Activated CD4-positive, alpha-beta memory T cell treated with anti-CD3 and anti-CD28 coated beads, Interleukin-2, amount 10 ng/mL, durations not matched to agents 7 days and 5 days (primary cell): ENCODE data around the gene MRPL28. TPM values are rescaled to one million over a fixed set of nuclear protein-coding genes. Genes with fewer than 3 reads are reported as not detected.
"Not testable (repeated sequence)": the region's sequence is repeated elsewhere in the genome, so short reads cannot be mapped to it uniquely, and the experiment has no call there.

Experiments
- CTCF ChIA-PET: fragments of 350-600 bp; sonication (Branson Sonifier 250); formaldehyde crosslinking; loops from one replicate; lab custom pipeline; 2021; ENCODE audit warnings: antibody characterized with exemption, inconsistent platforms; lab: Charles Lee
- POLR2A ChIA-PET: fragments of 350-600 bp; sonication (Branson Sonifier 250); formaldehyde crosslinking; loops from one replicate; lab custom pipeline; 2021; ENCODE audit warnings: antibody characterized with exemption; lab: Charles Lee
- DNase-seq: peaks from one replicate; pipeline ENCODE4 v3.0.0-alpha.2; 2020
- H3K27ac Mint-ChIP-seq: one replicate; pipeline ENCODE4 v1.8.0; 2021; ENCODE audit warnings: mild to moderate bottlenecking, mixed read lengths
- H3K27me3 Mint-ChIP-seq: one replicate; pipeline ENCODE4 v1.8.0; 2021; ENCODE audit warnings: mixed read lengths
- H3K36me3 Mint-ChIP-seq: one replicate; pipeline ENCODE4 v1.8.0; 2021; ENCODE audit warnings: low read depth, mixed read lengths
- H3K4me1 Mint-ChIP-seq: one replicate; pipeline ENCODE4 v1.8.0; 2021; ENCODE audit warnings: mixed read lengths
- H3K4me3 Mint-ChIP-seq: one replicate; pipeline ENCODE4 v1.8.0; 2021; ENCODE audit warnings: mild to moderate bottlenecking, mixed read lengths
- H3K9me3 Mint-ChIP-seq: one replicate; pipeline ENCODE4 v1.8.0; 2021; ENCODE audit warnings: mixed read lengths
- total RNA-seq, 2 experiments: library from RNA; stranded (reverse); gene quantifications; one replicate each; pipeline ENCODE4 v1.2.3, GENCODE V29; 2021

MRPL28 gene
- total RNA-seq, 2 experiments from 2014 or later: 71.4 to 72.6 TPM

- peaks cover 20% of the 10 kb centered on the region for H3K4me1 Mint-ChIP-seq
- H3K27me3 Mint-ChIP-seq: no peaks in the 10 kb centered on the region
- ChIA-PET CTCF (interaction anchor here (1.5 kb wide), 1 partner anchor 138 kb away, joined by 3 read pairs; no protein-coding TSS in a partner anchor), POLR2A (no interaction called here)
- no peak overlapping the region for H3K4me3 Mint-ChIP-seq
- no peaks in the 10 kb centered on the region for H3K9me3 Mint-ChIP-seq
- no peak overlapping the region for H3K27ac Mint-ChIP-seq
- no peak for DNase-seq
- peaks cover 9% of the 10 kb centered on the region for H3K36me3 Mint-ChIP-seq
Measured at GRCh38 chr16:366476-366875, 3.9 kb downstream of the MRPL28 start.

DNA sequence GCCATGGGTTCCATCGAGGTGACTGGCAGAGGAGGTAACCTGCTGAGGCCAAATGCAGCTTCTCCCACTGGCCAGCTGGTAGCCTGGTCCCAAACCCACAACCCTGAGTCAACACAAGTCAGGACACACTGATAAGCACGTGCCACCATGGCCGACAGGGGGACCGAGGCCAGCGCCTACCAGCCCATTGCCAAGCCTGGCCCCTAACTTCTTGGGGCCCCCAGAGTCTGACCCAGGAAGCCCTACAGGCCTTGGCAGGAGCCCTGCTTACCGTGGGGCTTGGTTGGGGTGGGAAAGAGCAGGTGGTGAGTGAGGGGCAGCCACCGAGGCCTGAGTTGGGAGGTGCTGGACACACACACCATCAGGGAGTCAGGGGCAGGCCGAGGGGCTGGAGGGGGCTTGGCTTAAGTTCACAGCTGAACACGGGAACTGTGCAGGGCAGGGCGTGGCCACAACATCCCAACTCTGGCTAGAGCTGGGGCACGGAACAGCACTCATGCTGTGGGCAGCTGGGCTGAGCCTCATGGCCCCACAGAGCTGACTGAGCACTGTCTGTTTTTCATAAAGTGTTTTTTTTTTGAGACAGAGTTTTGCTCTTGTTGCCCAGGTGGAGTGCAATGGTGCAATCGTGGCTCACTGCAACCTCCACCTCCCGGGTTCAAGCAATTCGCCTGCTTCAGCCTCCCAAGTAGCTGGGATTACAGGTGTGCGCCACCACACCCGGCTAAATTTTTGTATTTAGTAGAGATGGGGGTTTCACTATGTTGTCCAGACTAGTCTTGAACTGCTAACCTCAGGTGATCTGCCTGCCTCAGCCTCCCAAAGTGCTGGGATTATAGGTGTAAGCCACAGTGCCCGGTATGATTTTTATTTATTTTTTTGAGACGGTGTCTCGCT, 5.5 kb downstream of the MRPL28 start:
- H3K27ac Mint-ChIP-seq: no peak overlapping the region
- H3K27me3 Mint-ChIP-seq: no peaks in the 10 kb centered on the region
- H3K4me1 Mint-ChIP-seq: peaks cover 11% of the 10 kb centered on the region
- no peak for DNase-seq
- POLR2A ChIA-PET: interaction anchor here (1.8 kb wide), 1 partner anchor 10 kb away, joined by 3 read pairs; no protein-coding TSS in a partner anchor
- CTCF ChIA-PET: interaction anchor here (1.0 to 1.4 kb wide), 4 partner anchors 12 to 299 kb away, joined by 3 to 4 read pairs (median 4); partner anchors contain the start of gene AXIN1
- no peak overlapping the region for H3K4me3 Mint-ChIP-seq
- H3K9me3 Mint-ChIP-seq: no peaks in the 10 kb centered on the region
- peaks cover 5% of the 10 kb centered on the region for H3K36me3 Mint-ChIP-seq

- H3K4me3 Mint-ChIP-seq: no peak overlapping the region
- no peaks in the 10 kb centered on the region for H3K27me3 Mint-ChIP-seq
- POLR2A ChIA-PET: interaction anchor here (1.5 to 1.8 kb wide), 2 partner anchors 9 to 11 kb away, joined by 3 read pairs; no protein-coding TSS in a partner anchor
- peaks cover 5% of the 10 kb centered on the region for H3K36me3 Mint-ChIP-seq
- no peak overlapping the region for H3K27ac Mint-ChIP-seq
- no peaks in the 10 kb centered on the region for H3K9me3 Mint-ChIP-seq
- H3K4me1 Mint-ChIP-seq: peaks cover 5% of the 10 kb centered on the region
- CTCF ChIA-PET: interaction anchor here (2.7 kb wide), 1 partner anchor 257 kb away, joined by 24 read pairs; no protein-coding TSS in a partner anchor
- DNase-seq: no peak
Measured at GRCh38 chr16:363766-364490, 6.4 kb downstream of the MRPL28 start.

DNA sequence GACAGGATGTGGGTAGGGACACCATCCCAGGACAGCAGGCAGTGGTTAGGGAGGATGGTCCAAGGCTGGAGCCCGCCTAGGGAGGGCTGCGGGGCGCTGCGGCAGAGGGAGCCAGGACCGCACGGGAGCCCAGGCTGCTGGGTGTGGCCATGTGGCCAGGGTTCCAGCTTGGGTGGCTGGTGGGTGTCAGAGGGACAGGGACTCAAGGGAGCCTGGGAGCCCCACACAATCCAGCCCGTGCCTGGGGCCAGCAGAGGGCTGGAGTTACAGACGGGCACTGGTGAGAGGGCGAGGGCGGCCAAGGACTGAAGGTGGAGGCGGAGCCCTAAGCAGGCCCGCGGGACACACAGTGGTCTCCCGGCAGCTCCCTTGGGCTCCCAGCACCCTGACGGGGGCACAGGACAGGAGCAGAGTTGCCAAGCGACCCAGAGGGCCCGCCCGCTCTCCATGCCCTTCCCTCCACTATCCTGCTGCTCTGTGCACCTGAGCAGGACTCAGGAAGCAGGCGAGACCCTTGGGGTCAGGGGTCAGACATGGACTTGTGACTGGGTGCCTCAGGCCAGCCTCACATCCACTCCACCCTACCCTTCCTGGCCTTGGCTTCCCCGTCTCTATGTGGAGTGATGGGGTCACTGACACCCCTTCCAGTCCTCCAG, 7.1 kb downstream of the MRPL28 start:
- H3K27me3 Mint-ChIP-seq: no peaks in the 10 kb centered on the region
- peaks cover 5% of the 10 kb centered on the region for H3K36me3 Mint-ChIP-seq
- no peak for DNase-seq
- CTCF ChIA-PET: interaction anchor here (0.8 to 3.5 kb wide), 4 partner anchors 128 to 266 kb away, joined by 3 to 24 read pairs (median 14); partner anchors contain the start of gene FAM234A
- peaks cover 5% of the 10 kb centered on the region for H3K4me1 Mint-ChIP-seq
- no peak overlapping the region for H3K4me3 Mint-ChIP-seq
- POLR2A ChIA-PET: interaction anchor here (1.5 kb wide), 1 partner anchor 10 kb away, joined by 3 read pairs; no protein-coding TSS in a partner anchor
- H3K9me3 Mint-ChIP-seq: no peaks in the 10 kb centered on the region
- H3K27ac Mint-ChIP-seq: no peak overlapping the region

- not testable (repeated sequence) for H3K4me3 Mint-ChIP-seq, H3K27me3 Mint-ChIP-seq, DNase-seq, H3K9me3 Mint-ChIP-seq, H3K27ac Mint-ChIP-seq, H3K4me1 Mint-ChIP-seq, H3K36me3 Mint-ChIP-seq
- POLR2A ChIA-PET: interaction anchor here (1.0 to 1.5 kb wide), 3 partner anchors 9 to 258 kb away, joined by 3 to 5 read pairs (median 3); no protein-coding TSS in a partner anchor
- CTCF ChIA-PET: interaction anchor here (0.5 to 3.5 kb wide), 13 partner anchors 13 to 309 kb away, joined by 3 to 24 read pairs (median 4); partner anchors contain the start of genes FAM234A, POLR3K and SNRNP25
Measured at GRCh38 chr16:362702-362999, 7.7 kb downstream of the MRPL28 start.

DNA sequence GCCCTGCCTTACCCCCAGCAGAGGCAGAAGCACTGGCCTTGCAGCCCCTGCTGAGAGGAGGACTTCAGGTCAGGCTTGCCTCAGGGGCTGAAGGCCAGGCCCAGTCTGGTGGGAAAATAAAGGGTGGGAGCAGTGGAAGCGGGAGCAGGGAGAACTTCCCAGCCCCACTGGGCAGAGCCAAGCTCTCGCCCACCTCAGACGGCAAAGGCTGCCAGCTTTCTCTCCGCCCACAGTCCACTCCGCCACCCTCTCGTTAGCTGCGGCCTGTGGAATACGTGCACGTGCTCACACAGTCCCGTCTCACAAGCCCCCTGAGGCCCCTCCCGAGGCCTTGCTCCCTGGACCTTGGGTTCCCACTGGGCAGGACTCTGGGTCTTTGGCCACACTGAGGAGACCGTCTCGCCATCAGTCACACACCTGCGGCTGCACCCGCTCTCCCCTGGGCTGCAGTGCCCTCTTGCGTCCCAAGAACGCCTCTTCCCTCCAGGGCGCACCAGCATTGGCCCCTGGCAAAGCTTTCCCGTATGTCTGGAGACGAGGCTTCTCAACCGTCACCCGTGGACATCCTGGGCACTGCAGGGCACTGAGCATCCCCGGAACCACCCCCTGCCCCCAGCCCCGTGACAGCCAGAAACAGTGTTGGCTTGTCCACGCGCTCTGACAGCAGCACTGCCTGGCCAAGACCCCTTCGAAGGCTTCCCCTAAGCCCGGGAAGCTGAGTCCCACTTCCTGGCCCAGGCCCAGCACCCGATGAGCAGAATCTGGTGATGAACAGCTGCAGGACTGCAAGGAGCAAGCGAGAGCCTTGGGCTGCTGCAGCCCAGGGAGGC, 8.3 kb downstream of the MRPL28 start:
- Mint-ChIP-seq H3K9me3 (no peaks in the 10 kb centered on the region), H3K4me1 (peaks cover 5% of the 10 kb centered on the region), H3K27me3 (no peaks in the 10 kb centered on the region), H3K4me3 (no peak overlapping the region), H3K27ac (no peak overlapping the region), H3K36me3 (peaks cover 2% of the 10 kb centered on the region)
- POLR2A ChIA-PET: interaction anchor here (1.0 to 1.5 kb wide), 3 partner anchors 9 to 258 kb away, joined by 3 to 5 read pairs (median 3); no protein-coding TSS in a partner anchor
- peak; percentile 81 for DNase-seq
- CTCF ChIA-PET: interaction anchor here (0.5 to 3.5 kb wide), 16 partner anchors 8 to 309 kb away, joined by 3 to 24 read pairs (median 4); partner anchors contain the start of genes FAM234A, MRPL28, POLR3K and SNRNP25

GRCh38 chr16:361341-361871, 8.9 kb downstream of the MRPL28 start:
- H3K36me3 Mint-ChIP-seq: no peaks in the 10 kb centered on the region
- ChIA-PET CTCF (interaction anchor here (0.6 to 3.5 kb wide), 8 partner anchors 9 to 296 kb away, joined by 3 to 24 read pairs (median 6); partner anchors contain the start of genes FAM234A and MRPL28), POLR2A (no interaction called here)
- H3K9me3 Mint-ChIP-seq: no peaks in the 10 kb centered on the region
- H3K4me3 Mint-ChIP-seq: no peak overlapping the region
- no peak for DNase-seq
- H3K27me3 Mint-ChIP-seq: no peaks in the 10 kb centered on the region
- no peak overlapping the region for H3K27ac Mint-ChIP-seq
- peaks cover 5% of the 10 kb centered on the region for H3K4me1 Mint-ChIP-seq

- Mint-ChIP-seq H3K27me3 (no peaks in the 10 kb centered on the region), H3K36me3 (no peaks in the 10 kb centered on the region), H3K27ac (no peak overlapping the region), H3K4me1 (peaks cover 5% of the 10 kb centered on the region), H3K4me3 (no peak overlapping the region), H3K9me3 (no peaks in the 10 kb centered on the region)
- POLR2A ChIA-PET: no interaction called here
- CTCF ChIA-PET: interaction anchor here (1.1 to 3.5 kb wide), 5 partner anchors 125 to 295 kb away, joined by 3 to 24 read pairs (median 10); partner anchors contain the start of gene FAM234A
- no peak for DNase-seq
Measured at GRCh38 chr16:360698-361336, 9.5 kb downstream of the MRPL28 start.

DNA sequence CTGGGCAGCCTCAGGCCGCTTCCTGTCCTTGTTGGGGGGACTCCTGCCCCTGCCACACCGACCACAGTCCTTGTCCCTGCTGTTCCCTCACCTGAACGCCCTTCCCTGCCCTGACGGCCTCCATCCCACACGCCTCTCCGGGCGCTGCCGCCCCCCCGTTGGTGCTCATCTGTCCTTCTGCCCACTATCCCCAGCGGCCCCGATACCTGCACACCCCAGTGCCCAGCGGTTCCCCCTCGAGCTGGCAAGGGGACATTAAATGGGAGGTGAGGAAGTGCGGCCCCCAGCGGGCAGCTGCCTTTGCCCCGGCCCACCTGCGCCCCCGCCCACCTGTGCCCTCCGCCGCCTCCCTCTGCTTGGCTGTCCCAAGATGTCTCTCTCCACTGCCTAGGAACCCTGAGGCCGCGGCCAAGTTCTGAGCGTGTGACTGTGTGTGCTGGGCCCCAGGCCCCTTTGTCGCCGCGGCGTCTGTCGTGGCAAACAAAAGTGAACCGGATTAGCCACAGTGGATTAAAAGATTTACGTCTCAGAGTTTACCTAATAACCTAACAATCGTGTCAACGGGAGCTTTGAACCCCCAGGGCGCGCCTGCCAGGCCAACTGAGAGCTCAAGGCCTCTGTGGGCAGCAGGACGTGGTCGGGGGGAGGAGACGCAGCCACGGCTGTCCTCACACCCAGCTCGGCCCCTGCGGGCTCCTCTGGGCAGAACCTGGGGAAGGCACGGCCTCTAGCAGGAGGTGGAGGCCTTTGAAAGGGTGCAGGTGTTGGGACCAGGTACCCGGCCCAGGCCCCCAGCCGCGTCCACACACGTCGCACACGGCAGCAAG, 10.3 kb downstream of the MRPL28 start:
- no peaks in the 10 kb centered on the region for H3K27me3 Mint-ChIP-seq
- POLR2A ChIA-PET: no interaction called here
- CTCF ChIA-PET: interaction anchor here (3.2 to 3.5 kb wide), 2 partner anchors 125 to 242 kb away, joined by 10 to 17 read pairs; partner anchors contain the start of gene FAM234A
- peaks cover 11% of the 10 kb centered on the region for H3K4me1 Mint-ChIP-seq
- H3K4me3 Mint-ChIP-seq: no peak overlapping the region
- H3K27ac Mint-ChIP-seq: no peak overlapping the region
- no peaks in the 10 kb centered on the region for H3K9me3 Mint-ChIP-seq
- H3K36me3 Mint-ChIP-seq: no peaks in the 10 kb centered on the region
- DNase-seq: no peak

DNA sequence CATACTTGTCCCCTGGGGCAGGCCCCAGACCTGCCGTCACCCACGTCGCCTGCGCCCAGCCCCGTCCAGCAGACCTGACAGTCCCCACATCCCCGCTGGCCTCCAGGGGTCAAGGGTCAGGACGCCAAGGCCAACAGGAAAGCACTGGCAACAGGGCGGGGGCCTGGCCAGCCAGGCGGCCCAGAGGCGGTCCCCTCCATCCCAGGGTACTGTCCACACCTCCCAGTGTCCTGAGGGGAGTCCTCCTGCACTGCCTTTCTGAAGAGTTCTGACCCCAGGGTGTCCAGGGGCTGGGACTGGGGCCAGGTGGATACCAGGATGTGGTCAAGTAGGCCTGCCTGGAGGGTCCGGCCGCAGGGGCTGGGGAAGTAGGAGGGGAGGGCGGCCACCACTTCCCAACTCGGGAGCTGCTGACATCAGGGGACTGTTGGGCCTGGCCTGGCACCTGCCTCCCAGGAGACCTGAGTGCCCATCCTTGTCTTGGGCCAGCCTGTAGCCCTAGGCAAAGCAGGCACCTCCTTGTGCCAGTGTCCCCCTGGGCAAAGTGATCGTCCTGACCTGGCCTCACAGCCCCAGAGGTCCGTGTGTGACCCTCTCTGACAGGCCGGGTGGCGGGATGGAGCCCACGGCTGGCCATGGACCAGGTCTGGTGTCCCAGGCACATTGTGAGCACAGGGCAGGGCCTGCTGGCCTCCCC, 11.1 kb downstream of the MRPL28 start:
- no peak for DNase-seq
- CTCF ChIA-PET: interaction anchor here (3.5 kb wide), 1 partner anchor 241 kb away, joined by 17 read pairs; no protein-coding TSS in a partner anchor
- Mint-ChIP-seq H3K27ac (no peak overlapping the region), H3K4me3 (no peak overlapping the region), H3K9me3 (no peaks in the 10 kb centered on the region), H3K4me1 (peaks cover 18% of the 10 kb centered on the region), H3K36me3 (no peaks in the 10 kb centered on the region), H3K27me3 (no peaks in the 10 kb centered on the region)
- POLR2A ChIA-PET: no interaction called here
